DOHH2 (cell line): ENCODE measurements around the gene CLMN.

ENCODE experiments used
- H3F3A ChIP-seq: fragments of 200-600 bp; sonication (generic), shearing (Covaris generic); 2 replicates; pipeline ENCODE4 v1.6.0; 2016; ENCODE audit warnings: antibody characterized with exemption, mild to moderate bottlenecking; ENCODE audit not compliant: control insufficient read depth, insufficient read depth
- H3K27ac ChIP-seq: fragments of 200-600 bp; sonication (generic); 2 replicates; pipeline ENCODE4 v1.5.1; 2014; ENCODE audit warnings: low read depth, mild to moderate bottlenecking, low read length, moderate library complexity
- H3K27me3 ChIP-seq: fragments of 200-600 bp; sonication (generic); 2 replicates; pipeline ENCODE4 v1.6.1; 2014; ENCODE audit warnings: mild to moderate bottlenecking, low read length, mixed read lengths; ENCODE audit not compliant: control insufficient read depth
- H3K36me3 ChIP-seq: fragments of 200-600 bp; sonication (generic); 2 replicates; pipeline ENCODE4 v1.6.1; 2014; ENCODE audit warnings: mild to moderate bottlenecking, low read length, moderate library complexity, mixed read lengths; ENCODE audit not compliant: control insufficient read depth
- H3K4me1 ChIP-seq: fragments of 200-600 bp; sonication (generic); 2 replicates; pipeline ENCODE4 v1.6.1; 2014; ENCODE audit warnings: mild to moderate bottlenecking, low read length, mixed read lengths; ENCODE audit not compliant: control insufficient read depth
- H3K4me2 ChIP-seq: fragments of 200-600 bp; sonication (generic); 2 replicates; pipeline ENCODE4 v1.6.0; 2014; ENCODE audit warnings: mild to moderate bottlenecking, low read length, moderate library complexity
- H3K4me3 ChIP-seq: fragments of 200-600 bp; sonication (generic); 2 replicates; pipeline ENCODE4 v1.5.1; 2014; ENCODE audit warnings: mild to moderate bottlenecking, low read length, mixed read lengths
- H3K79me2 ChIP-seq: fragments of 200-600 bp; sonication (generic); 2 replicates; pipeline ENCODE4 v1.6.1; 2014; ENCODE audit warnings: mild to moderate bottlenecking, low read length, mixed read lengths; ENCODE audit not compliant: control insufficient read depth
- H3K9me2 ChIP-seq: fragments of 200-600 bp; sonication (generic); replicated peaks from 2 replicates; pipeline ENCODE4 v1.6.1; 2014; ENCODE audit warnings: mild to moderate bottlenecking, low read length, mixed read lengths; ENCODE audit not compliant: control insufficient read depth
- H3K9me3 ChIP-seq: fragments of 200-600 bp; sonication (generic); 2 replicates; pipeline ENCODE4 v1.6.1; 2014; ENCODE audit warnings: antibody characterized with exemption, low read length, mixed read lengths; ENCODE audit not compliant: control insufficient read depth, insufficient read depth
- H4K20me1 ChIP-seq: fragments of 200-600 bp; sonication (generic); 2 replicates; pipeline ENCODE4 v1.6.0; 2014; ENCODE audit warnings: low read depth, mild to moderate bottlenecking, antibody characterized with exemption, low read length, moderate library complexity; ENCODE audit not compliant: control insufficient read depth, insufficient read depth
- CTCF ChIP-seq: fragments of 200-600 bp; sonication (generic); IDR thresholded peaks from one replicate; pipeline ENCODE4 v1.5.1; 2014; ENCODE audit warnings: antibody characterized with exemption, mild to moderate bottlenecking, low read depth, low read length; ENCODE audit not compliant: poor library complexity, severe bottlenecking
- EZH2phosphoT487 ChIP-seq: fragments of 200-600 bp; sonication (generic); IDR thresholded peaks from 2 replicates; pipeline ENCODE4 v1.6.1; 2017; ENCODE audit warnings: borderline replicate concordance, mild to moderate bottlenecking, antibody characterized with exemption, low read length, moderate library complexity, mixed read lengths

CLMN gene

DNA sequence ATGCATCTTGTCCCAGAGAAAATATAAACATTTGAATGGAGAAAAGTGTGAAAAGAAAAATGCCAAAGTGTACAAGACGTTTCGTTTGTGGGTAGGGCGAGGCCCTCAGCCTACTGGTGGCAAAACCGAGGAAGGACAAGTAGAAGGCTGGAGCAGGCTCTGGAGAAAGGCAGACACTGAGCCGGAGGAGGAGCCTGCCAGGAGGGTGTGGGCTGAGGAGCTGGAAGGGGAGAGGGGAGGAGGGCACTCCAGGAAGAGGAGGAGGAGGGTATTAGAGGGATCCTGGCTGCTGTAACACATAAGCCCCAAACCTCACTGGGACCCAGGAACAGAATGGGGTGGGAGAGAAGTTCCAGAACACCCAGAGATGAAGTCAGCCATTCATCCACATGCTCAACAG is 47.7 kb downstream of the CLMN start:
- Histone ChIP-seq H3K27me3 (peaks cover 3% of the 10 kb centered on the region; the same call in 1 of the 2 replicates), H3F3A (no peaks in the 10 kb centered on the region), H3K4me2 (no peak overlapping the region), H3K27ac (no peak overlapping the region), H4K20me1 (no peaks in the 10 kb centered on the region), H3K4me3 (no peak overlapping the region), H3K4me1 (no peaks in the 10 kb centered on the region), H3K9me3 (no peaks in the 10 kb centered on the region), H3K9me2 (no peaks in the 10 kb centered on the region), H3K79me2 (no peaks in the 10 kb centered on the region), H3K36me3 (no peaks in the 10 kb centered on the region)
- TF ChIP-seq EZH2phosphoT487 (no peak), CTCF (no peak)

- no peak overlapping the region for H3K4me2 ChIP-seq
- H3K4me3 ChIP-seq, result no peak overlapping the region
- H3K4me1 ChIP-seq, result peaks cover 4% of the 10 kb centered on the region
- no peaks in the 10 kb centered on the region for H3K79me2 ChIP-seq
- H3K9me3 ChIP-seq, result no peaks in the 10 kb centered on the region
- H3K27ac ChIP-seq, result no peak overlapping the region
- H3K36me3 ChIP-seq, result no peaks in the 10 kb centered on the region
- H3K27me3 ChIP-seq, result peaks cover 13% of the 10 kb centered on the region; the same call in 1 of the 2 replicates
- H3F3A ChIP-seq, result no peaks in the 10 kb centered on the region
- H3K9me2 ChIP-seq, result no peaks in the 10 kb centered on the region
- TF ChIP-seq EZH2phosphoT487, result no peak
- TF ChIP-seq CTCF, result no peak
- no peaks in the 10 kb centered on the region for H4K20me1 ChIP-seq
These were observed 49.5 kb downstream of the CLMN start for GRCh38 chr14:95270203-95270602.

DNA sequence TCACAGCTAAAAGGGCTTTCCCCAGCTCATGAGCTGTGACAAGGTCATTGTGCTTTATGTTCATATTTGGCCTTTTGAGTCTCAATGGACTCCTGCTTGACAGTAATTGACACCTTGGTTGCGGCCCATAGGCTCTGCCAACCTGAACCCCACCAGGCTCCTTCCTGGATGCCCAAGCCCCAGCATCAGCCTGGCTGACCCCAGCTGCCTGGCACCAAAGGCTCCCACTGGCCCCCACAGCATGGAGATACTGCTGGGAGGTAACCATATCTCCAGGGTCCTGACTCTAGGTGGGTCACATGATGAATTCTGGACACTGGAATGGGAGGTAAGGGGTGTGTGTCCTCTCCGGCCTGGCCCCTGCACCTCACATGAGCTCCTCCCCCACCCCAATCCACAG is 50.2 kb downstream of the CLMN start:
- no peaks in the 10 kb centered on the region for H3K9me2 ChIP-seq
- H3K79me2 ChIP-seq, result no peaks in the 10 kb centered on the region
- no peak overlapping the region for H3K27ac ChIP-seq
- H3K4me3 ChIP-seq, result no peak overlapping the region
- no peaks in the 10 kb centered on the region for H3K36me3 ChIP-seq
- peaks cover 5% of the 10 kb centered on the region for H3K4me1 ChIP-seq
- H3F3A ChIP-seq, result no peaks in the 10 kb centered on the region
- peaks cover 16% of the 10 kb centered on the region; the same call in 1 of the 2 replicates for H3K27me3 ChIP-seq
- no peak for TF ChIP-seq EZH2phosphoT487
- no peak for TF ChIP-seq CTCF
- H3K4me2 ChIP-seq, result no peak overlapping the region
- no peaks in the 10 kb centered on the region for H3K9me3 ChIP-seq
- no peaks in the 10 kb centered on the region for H4K20me1 ChIP-seq

- Histone ChIP-seq H3K36me3 (no peaks in the 10 kb centered on the region), H3K4me3 (no peak overlapping the region), H3K4me2 (no peak overlapping the region), H4K20me1 (no peaks in the 10 kb centered on the region), H3K79me2 (no peaks in the 10 kb centered on the region), H3K27ac (no peak overlapping the region), H3K4me1 (peaks cover 5% of the 10 kb centered on the region), H3K9me3 (no peaks in the 10 kb centered on the region), H3K9me2 (no peaks in the 10 kb centered on the region), H3F3A (no peaks in the 10 kb centered on the region), H3K27me3 (peaks cover 16% of the 10 kb centered on the region; the same call in 1 of the 2 replicates)
- TF ChIP-seq EZH2phosphoT487 (no peak), CTCF (no peak)
These were observed 51.4 kb downstream of the CLMN start for GRCh38 chr14:95268350-95268749.
